Panc1 (cell line): ENCODE measurements around the gene ARFIP1.

Source experiments
- CTCF ChIP-seq: fragments of 450-650 bp; IDR thresholded peaks from 2 replicates; pipeline ENCODE4 v1.5.1; 2017; ENCODE audit warnings: mild to moderate bottlenecking
- POLR2AphosphoS5 ChIP-seq: IDR thresholded peaks from 2 replicates; pipeline ENCODE4 v1.6.1; 2012; ENCODE audit warnings: mild to moderate bottlenecking, low read depth, low read length, moderate library complexity
- REST ChIP-seq, 2 experiments: IDR thresholded peaks; 2 replicates each; pipeline ENCODE4 v1.6.1; 2011 to 2012; ENCODE audit warnings: low read depth in 2 of 2, control low read depth in 1 of 2, low read length in 1 of 2, mild to moderate bottlenecking in 1 of 2, moderate library complexity in 1 of 2; ENCODE audit not compliant: insufficient read depth in 1 of 2
- SIN3A ChIP-seq: IDR thresholded peaks from 2 replicates; pipeline ENCODE4 v1.6.1; 2012; ENCODE audit warnings: low read depth, mild to moderate bottlenecking, low read length, moderate library complexity, borderline replicate concordance; ENCODE audit not compliant: insufficient read depth
- TCF7L2 ChIP-seq: IDR thresholded peaks from 2 replicates; pipeline ENCODE4 v1.6.1; 2011; ENCODE audit warnings: mild to moderate bottlenecking, low read depth, low read length, inconsistent platforms

GRCh38 chr4:152748619-152749018, 31.1 kb upstream of the ARFIP1 start:
- TF ChIP-seq SIN3A (no peak), CTCF (no peak), POLR2AphosphoS5 (no peak), REST (IDR thresholded peaks at IDR 0.05; ENCODE audit: insufficient read depth in 1 of 2, low read depth in 2 of 2, low read length in 1 of 2) (no peak), TCF7L2 (no peak)
